Stimulated activated naive CD4-positive, alpha-beta T cell treated with Interleukin-2 at 50 U/mL for 16 hours (primary cell): ENCODE data around the gene HSF4.

Source experiments
- DNase-seq: peaks from one replicate; lab custom pipeline; 2025; lab: John Stamatoyannopoulos, UW

HSF4 gene

GRCh38 chr16:67166598-67167168 is 2.1 kb downstream of the HSF4 start:
- DNase-seq, result no peak

- no peak for DNase-seq
Measured at GRCh38 chr16:67167588-67167987, 3.0 kb downstream of the HSF4 start.

- DNase-seq, result no peak
Measured at GRCh38 chr16:67169011-67169451, 4.5 kb downstream of the HSF4 start.

GRCh38 chr16:67169642-67170167 is 5.2 kb downstream of the HSF4 start:
- no peak for DNase-seq

- DNase-seq, result peak; percentile 32
Measured at GRCh38 chr16:67170168-67170948, 5.8 kb downstream of the HSF4 start, which contains the start of gene NOL3. Gene NOL3 (plus strand): TSS chr16:67170538.

GRCh38 chr16:67170949-67171649 is 6.6 kb downstream of the HSF4 start:
- DNase-seq, result no peak

GRCh38 chr16:67173323-67173722 is 8.8 kb downstream of the HSF4 start:
- DNase-seq, result no peak

GRCh38 chr16:67173808-67174705 is 9.5 kb downstream of the HSF4 start:
- peak; percentile 58 for DNase-seq

- DNase-seq, result no peak
Measured at GRCh38 chr16:67174706-67175231, 10.2 kb downstream of the HSF4 start.

- no peak for DNase-seq
Measured at GRCh38 chr16:67176662-67177061, 12.1 kb downstream of the HSF4 start.

GRCh38 chr16:67177743-67178699 is 13.5 kb downstream of the HSF4 start:
- peak; percentile 60 for DNase-seq

GRCh38 chr16:67179421-67180080 is 15.0 kb downstream of the HSF4 start:
- DNase-seq, result no peak

GRCh38 chr16:67180166-67180565 is 15.6 kb downstream of the HSF4 start:
- DNase-seq, result no peak

GRCh38 chr16:67181346-67181745 is 16.8 kb downstream of the HSF4 start:
- DNase-seq, result no peak

- no peak for DNase-seq
Measured at GRCh38 chr16:67182288-67182687, 17.7 kb downstream of the HSF4 start.

- no peak for DNase-seq
Measured at GRCh38 chr16:67183284-67183626, 18.7 kb downstream of the HSF4 start.

- peak; percentile 95 for DNase-seq
Measured at GRCh38 chr16:67183627-67184452, 19.3 kb downstream of the HSF4 start, which contains the start of gene MATCAP1. Gene MATCAP1 (minus strand): TSS chr16:67183963. CDS start chr16:67180610, 3,353 bp downstream.

- DNase-seq, result peak; percentile 43
Measured at GRCh38 chr16:67184453-67184994, 20.0 kb downstream of the HSF4 start.
